Glomerular visceral epithelial cell (primary cell): ENCODE measurements around the gene MGMT.
"Not testable (repeated sequence)": the region's sequence is repeated elsewhere in the genome, so short reads cannot be mapped to it uniquely, and the experiment has no call there.

Experiments used
- DNase-seq: peaks from one replicate; pipeline ENCODE4 v3.0.0-alpha.2; 2016; ENCODE audit errors: extremely low spot score

The MGMT gene

DNA sequence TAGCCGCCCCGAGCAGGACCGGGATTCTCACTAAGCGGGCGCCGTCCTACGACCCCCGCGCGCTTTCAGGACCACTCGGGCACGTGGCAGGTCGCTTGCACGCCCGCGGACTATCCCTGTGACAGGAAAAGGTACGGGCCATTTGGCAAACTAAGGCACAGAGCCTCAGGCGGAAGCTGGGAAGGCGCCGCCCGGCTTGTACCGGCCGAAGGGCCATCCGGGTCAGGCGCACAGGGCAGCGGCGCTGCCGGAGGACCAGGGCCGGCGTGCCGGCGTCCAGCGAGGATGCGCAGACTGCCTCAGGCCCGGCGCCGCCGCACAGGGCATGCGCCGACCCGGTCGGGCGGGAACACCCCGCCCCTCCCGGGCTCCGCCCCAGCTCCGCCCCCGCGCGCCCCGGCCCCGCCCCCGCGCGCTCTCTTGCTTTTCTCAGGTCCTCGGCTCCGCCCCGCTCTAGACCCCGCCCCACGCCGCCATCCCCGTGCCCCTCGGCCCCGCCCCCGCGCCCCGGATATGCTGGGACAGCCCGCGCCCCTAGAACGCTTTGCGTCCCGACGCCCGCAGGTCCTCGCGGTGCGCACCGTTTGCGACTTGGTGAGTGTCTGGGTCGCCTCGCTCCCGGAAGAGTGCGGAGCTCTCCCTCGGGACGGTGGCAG is at the start of gene MGMT:
Gene MGMT (plus strand): TSS at position 539 of the 656 bp plus-strand sequence.
- DNase-seq, result peak; percentile 78

DNA sequence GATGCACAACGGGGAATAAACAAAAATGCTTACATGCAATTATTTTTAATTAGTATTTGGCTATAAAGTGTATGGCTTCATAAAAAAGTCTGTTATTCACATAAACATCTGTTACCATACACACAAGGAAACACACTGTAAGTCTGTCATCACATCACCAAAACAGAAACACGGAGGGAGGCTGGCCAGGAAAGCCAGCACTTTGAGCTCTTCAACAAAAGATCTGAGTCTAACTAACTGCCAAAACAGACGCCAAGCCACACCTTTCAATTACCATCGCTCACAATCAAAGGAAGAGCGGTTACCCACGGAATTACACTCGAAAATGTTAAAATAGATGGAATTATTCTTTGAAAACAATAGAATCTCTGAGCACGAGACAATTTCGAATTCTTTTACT is 49.2 kb upstream of the MGMT start:
- DNase-seq, result no peak

DNA sequence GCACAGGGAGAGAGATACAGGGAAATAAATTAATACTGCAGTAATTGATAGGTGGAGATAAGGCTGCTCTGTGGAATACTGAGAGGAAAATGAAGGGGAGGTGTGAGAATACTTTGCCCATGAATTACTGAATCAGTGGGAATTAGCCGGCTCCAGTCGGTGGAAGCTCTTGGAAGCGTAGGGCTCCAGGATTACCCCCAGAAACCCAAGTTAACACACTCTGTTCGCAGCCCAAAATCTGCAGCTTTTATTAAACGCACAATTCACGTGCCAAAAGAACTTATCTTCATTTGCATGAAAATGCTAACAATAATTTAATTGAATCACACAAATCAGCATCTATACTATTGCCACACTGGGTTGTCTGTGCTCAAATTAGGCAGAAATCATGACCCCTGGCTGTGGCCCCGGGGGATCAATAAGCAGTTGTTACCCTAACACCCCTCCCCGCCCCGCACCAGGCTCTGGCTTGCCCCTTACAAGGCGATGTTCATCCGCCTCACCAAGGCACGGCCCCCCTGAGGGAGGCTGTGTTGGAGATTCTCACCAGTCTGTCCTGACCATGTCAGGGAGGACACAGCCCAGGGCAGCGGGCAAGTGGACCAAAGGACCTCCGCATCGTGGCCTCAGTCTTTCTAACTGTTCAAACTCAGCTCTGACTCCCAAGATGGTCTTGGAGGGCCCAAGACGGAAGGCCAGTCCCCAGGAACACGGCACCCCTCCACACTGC is 48.4 kb upstream of the MGMT start:
- no peak for DNase-seq

DNA sequence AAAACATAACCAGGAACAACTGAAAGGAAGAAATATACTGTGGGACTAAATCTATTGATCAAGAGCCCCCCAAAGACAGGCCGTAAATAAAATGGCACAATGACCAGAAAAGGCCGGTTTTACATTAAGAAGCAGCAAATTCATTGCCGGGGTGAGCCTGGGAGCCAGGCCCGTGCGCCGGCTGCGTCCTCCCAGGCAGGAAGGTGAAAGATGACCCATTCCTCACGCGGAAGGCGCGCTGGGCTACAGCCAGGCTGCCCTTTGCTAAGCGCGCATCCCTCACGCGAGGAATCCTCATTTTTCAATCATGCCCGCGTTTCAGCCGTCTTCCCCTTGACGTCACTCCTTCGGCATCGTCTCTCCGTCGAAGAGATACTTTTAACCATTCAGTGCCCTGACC is 47.6 kb upstream of the MGMT start:
- DNase-seq, result no peak

DNA sequence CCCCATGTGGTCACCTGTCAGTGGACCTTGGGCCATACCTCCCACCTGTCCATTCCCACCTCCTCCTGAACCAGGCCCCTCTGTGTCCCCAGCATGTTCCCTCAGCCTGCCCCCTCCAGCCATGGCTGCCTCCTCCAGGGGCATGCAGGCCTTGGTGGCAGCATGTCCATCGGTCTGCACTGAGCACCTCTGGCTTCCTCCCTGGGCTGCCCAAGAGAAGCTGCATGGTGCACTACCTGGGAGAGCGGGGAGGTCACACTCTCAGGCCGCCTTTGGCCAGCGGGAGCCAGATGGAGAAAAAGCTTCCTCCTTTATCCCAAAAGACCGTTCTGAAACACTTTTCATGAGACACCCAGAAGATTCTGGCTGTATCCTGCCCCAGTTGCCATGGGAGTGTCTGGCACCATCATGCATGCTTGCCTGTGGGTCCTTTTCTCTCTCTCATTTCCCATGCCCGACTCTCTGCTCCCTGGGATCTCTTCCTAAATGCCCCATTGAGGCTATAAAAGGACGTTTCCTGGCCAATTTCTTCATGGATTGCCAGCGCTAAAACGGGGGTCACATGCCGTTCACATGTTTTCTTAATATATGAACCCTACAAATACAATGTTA is 45.5 kb upstream of the MGMT start:
- DNase-seq, result no peak

DNA sequence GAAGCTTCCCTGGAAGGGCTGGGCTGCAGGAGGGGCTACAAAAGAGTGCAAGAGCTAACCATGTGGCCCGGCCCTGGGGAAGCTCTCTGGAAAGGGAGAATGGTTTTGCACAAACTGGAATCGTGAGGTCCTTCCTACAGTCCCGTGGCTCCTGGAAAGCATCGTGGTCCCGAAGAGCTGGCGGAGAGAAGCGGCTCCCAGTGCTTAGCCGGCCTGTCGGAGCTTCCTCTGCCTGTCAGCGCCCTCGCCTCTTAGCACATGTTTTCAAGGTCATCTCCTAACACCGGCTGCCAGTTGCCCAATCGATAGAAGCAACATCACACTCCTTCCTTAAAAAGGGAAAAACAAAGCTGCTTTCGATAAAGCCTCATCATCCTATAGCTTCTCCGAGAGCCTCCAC is 42.1 kb upstream of the MGMT start:
- DNase-seq, result no peak

DNA sequence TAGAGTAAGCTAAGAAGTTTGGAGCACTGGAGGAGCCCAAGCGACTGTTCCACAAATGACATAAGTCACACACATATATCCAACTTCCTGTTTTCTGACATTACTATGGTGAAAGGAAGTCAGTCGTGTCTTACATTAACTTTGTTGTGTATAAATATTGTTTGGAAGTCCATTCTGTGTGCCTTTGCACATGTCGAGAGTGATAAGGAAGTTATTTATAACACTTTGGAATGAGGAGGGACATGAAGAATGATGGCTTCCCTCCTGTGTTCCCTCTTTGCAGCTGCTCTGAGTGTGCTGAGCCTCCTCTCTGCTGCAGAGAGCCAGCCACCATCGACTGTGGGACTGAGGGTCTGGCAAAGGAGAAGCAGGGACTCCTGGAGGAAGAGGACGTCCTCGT is 40.4 kb upstream of the MGMT start:
- no peak for DNase-seq

DNA sequence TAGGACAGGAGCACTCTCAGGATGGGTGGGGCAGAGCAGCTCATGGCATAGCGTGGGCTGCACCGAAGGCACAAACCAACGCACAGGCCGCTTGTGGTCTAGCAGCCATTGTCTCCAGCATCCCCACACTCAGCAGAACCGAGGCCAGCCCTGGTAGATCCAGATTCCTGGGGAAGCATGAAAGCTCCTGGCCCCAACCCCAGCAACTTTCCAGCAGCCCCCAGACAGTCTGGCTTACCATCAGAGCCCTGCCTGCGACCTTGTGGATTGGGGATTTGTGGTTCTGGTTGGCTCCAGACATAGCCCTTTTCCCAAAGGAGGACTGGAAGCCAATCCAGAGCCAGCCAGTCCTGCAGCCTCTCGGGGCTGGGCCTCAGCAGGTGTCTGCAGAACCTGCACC is 33.8 kb upstream of the MGMT start:
- no peak for DNase-seq

DNA sequence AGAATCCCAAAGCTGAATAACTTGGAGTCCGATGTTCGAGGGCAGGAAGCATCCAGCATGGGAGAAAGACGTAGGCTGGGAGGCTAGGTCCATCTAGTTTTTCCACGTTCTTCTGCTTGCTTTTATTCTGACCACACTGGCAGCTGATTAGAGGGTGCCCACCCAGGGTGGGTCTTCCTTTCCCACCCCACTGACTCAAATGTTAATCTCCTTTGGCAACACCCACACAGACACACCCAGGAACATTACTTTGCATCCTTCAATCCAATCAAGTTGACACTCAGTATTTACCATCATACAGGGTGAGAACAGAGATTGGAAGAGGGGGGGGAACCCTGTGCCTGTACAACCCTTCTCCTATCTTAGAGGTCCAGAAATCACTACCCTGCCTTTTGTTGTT is 31.3 kb upstream of the MGMT start:
- not testable (repeated sequence) for DNase-seq

DNA sequence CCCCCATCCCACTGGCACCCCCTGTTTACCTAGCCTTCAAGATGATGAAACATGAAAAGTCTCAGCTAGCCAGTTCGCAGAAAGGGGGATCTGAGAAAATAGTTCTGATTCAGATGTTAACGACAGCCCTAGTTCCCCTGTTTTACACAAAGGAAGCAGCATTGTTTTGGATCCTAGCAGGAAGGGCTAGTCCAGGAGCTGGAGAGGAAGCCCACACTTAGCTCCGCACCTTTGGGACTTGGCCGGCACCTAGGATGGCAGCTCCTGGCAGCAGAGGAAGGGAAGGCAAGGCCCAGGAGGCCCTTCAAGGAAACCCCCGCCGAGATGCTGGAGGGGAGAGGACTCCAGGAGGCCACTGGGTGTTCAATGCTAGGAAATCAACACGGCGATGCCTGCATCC is 29.0 kb upstream of the MGMT start:
- no peak for DNase-seq

DNA sequence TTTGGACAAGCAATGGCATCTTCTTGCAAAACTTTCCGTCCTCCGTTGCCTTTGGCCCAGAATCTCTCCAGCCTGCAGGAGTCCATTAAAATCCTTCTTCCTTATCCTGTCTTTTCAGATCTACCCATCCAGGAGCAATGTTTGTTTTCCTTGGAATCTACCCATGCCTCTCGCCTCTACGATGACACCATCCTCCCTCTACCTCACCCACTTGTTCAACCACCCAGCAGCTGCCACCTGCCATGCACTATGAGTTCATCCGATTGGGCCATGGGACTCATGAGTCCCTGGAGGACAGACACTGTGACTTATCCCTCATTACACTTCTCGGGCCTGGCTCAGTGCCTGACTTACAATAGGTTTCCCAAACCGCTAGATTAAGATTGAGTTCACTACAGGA is 26.8 kb upstream of the MGMT start:
- DNase-seq, result no peak

DNA sequence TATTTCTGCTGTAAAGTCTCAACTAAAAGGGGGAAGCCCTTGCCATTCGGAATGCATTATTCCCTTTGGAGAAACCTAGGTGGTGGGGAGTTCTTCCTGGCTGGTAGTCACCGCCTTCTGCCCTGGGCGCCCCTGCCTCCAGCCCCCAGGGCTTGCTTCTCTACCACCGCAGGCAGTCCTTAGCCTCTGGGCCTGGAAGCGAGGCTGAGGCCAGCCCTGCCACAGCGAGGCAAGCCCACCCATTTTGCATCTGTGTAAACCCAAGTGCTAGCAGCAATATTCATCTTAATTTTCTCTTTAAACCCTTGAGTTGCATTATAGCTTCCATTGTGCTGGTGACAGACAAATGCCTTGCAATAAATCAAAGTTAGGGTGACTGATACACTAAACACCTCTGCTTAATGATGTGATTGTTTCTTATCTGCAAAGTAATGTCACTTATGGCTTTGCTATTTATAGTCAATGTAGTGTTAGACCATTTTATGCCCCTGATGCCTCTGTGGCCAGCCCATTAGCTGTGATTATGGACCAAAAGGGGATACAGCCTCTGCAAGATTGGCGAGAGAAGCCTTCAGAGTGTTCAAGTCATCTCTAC is 26.2 kb upstream of the MGMT start:
- DNase-seq, result no peak

DNA sequence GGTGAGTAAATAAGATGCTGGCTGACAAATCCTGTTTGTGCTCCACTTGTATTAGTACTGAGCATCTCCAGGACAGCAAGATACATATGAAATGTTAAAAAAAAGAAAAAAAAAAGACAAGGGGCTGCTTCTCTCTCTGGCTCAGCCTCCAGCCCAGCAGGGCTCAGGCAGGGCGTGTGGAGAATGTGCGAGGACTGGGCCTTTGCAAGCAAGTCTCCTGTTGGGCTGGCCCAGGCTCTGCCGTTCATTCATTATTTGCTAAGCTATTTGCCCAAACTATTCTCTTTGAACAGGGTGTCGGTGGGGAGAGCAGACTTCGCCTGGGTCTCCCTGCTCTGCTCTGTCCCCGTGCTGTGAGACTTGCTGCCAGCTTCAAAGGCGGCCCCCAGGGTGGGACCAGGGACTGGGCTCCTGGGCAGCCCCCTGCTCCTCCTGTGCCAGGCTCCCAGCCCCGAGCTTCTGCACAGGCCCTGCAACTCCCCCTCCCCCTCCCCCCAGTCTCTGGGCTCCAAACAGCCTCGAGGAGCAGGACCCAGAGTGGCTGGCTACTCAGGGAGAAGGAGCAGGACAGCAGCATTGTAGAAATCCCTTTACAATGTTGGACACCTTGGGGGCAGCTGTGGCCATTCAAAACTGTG is 25.6 kb upstream of the MGMT start:
- no peak for DNase-seq

DNA sequence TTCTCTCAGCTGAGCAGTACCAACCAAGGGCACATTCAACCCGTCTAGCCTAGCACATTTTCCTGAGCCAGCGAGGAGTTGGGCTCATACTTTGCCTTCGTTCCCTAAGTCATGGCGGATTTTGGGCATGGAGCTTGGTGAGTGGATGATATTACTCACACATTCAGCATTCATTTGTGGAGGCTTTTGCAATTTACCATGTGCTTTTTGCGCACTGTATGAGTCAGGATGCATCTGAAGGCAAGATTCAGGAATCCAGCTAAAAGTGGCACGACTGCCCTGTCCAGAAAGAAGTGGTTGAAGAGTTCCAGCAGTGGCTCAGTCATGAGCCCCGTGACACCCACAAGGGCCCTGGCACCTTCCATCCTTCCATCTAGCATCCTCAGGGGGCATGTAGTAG is 24.2 kb upstream of the MGMT start:
- no peak for DNase-seq

DNA sequence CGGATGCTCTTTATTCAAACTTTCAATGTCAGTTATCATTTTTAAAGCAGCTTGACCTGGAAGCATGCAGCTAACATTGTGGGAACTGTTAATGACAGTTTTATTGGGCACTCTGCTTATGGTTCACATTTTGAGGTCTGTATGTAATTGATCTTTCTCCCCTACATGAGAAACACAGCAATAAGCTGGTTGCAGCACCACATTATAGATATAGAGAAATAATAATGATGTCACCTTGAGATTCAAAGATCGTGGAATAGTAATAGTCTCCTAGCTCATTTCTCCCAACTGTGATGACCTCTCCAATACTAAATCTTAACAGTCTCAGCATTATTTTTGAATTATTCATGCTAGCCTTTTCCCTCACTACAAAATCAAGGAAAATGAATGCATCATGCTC is 22.7 kb upstream of the MGMT start:
- DNase-seq, result no peak

DNA sequence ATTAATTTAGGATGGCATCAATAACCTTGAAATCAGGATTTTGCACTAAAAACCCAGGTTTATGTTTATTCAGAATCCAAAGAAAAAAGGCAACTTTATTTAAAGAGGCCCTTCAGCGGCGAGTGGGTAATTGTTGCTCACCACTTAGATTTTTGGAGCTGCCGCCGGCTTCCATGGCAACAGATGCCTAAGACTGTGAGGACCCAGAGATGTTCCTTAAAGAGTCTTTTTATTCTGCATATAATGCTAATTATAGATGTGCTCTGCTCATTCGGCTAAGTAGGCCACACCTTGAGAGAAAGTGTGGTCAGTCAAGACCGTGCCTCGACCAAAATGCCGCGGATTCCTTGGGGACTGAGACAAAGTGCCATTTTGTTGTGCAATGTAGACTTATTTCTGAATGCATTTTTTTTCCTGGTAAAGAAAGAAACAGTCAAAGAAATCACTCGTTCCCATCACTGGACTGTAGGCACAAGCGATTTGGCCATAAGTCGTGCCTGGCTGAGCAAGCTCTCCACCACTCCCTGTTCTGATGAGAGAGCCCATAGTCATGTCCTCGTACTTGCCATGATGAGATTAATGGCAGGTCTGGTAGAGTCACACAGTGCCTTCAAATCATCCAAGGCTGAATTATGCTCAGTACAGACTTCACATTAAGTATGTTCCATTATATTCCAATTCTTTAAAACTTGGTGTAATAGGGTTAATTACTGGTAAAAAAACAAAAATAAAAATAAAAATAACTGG is 21.4 kb upstream of the MGMT start:
- no peak for DNase-seq

DNA sequence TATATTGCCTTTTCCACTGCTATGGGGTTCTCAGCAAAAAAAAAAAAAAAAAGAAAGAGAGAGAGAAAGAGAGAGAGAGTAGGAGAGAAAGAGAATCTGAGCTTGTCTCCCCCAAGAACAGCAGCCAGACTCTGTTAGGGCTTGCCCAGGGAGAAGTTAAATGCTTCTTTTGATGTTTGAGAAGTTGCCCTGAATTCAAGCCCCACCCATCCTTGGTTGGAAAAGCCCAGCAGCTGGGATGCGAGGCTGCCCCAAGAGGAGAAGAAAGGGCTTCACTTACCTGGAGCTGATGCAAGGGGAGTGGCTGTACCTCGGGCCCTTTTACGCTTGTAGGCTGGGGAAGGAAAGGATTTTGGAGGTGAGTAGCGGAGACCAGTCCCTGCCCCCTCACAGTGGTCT is 20.9 kb upstream of the MGMT start:
- DNase-seq, result no peak

DNA sequence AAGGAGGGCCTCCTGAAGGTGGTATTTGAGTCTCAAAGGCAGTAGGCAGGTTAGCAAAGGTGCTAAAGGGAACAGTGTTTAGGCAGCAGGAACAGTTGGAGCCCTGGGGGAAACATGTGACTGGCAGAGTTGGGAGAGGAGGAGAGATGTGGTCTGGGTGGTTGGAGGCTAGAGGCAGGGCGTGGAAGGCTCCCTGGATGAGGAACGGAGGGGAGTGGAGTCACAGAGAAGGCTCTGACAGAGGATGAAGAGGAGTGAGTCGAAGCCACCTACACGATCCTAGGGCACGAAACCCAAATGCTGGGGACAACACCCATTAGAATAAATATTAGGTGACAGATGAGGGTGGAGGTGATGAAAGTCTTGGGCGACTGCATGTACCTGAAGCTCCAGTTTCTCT is 19.6 kb upstream of the MGMT start:
- DNase-seq, result no peak

DNA sequence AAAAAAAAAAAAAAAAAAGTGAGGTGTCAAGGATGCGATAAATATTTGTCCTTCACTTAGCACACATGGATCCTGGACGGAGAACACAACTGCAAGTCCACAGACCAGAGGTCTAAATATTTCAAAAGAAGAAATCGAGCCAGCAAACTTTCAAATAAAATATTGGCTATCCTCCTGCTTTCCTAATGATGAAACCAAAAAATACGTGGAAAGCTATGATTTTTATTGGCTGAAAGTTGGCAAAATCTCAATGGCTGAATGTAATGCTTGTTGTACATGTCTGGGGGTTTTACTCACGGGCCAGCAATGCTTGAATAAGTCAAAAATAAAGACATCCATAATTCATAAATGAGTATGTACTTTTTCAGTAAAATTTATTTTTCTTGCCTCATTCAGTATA is 19.0 kb upstream of the MGMT start:
- no peak for DNase-seq

DNA sequence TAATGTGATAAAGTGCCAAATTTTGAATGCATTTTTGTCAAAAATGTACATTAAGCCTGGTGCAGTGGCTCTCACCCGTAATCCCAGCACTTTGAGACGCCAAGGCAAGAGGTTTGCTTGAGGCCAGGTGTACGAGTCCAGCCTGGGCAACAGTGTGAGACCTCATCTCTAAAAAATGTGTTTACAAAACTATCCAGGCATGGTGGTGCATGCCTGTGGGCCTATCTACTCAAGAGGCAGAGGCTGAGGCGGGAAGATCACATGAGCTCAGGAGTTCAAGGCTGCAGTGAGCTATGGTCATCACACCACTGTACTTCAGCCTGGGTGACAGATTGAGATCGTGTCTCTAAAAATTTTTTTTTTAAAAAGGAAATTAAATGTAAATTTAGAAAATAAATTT is 18.5 kb upstream of the MGMT start:
- DNase-seq, result no peak

DNA sequence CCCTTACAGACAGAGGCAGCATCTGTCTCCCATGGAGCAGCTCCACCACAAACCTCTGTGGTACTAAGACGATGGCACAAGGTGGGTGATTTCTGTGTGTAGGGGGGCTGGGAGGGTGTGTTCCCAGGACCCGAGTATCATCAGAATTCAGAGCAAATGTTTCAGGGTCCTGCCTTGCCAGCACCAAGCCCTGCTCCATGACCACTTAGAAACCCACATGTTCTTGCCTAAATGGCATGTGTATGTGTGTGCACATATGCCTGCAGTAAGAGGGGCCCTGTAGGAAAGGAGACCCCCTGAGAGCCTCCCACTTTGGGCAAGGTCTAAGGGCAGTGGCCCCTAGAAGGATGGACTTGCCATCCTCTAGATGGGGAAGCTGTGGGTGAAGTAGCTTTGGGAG is 17.1 kb upstream of the MGMT start:
- no peak for DNase-seq

DNA sequence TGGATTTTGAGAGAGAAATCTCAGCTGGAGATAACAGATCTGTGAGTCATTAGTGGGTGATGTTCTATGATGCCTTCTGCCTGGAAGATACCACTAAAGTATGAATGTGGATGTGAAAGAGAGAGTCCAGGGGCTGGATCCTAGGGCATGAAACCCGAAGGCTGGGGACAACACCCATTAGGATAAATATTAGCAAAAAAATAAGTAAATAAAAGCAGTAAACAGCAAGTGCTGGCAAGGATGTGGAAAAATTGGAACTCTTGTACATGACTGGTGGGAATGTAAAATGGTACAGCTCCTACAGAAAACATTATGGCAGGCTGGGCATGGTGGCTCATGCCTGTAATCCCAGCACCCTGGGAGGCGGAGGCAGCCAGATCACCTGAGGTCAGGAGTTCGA is 16.6 kb upstream of the MGMT start:
- DNase-seq, result no peak
